Gastroesophageal sphincter (tissue), 4 donors: ENCODE data around the gene DNAJC24. TPM values are rescaled to one million over a fixed set of nuclear protein-coding genes. Genes with fewer than 3 reads are reported as not detected.

Source experiments
- ATAC-seq: fragments of 150-250 bp; one replicate; pipeline ENCODE4 v1.9.1; 2016; ENCODE audit warnings: mild to moderate bottlenecking, moderate library complexity
- H3K27ac ChIP-seq, 4 donors: fragments of 200-600 bp; sonication (generic) in 3 of 4; 1 replicate in 3 of 4; 2 replicates in 1 of 4; pipeline ENCODE4 v1.5.1; 2016 to 2019
- H3K27me3 ChIP-seq: fragments of 200-600 bp; sonication (generic); one replicate; pipeline ENCODE4 v1.5.1; 2019
- H3K36me3 ChIP-seq, 2 donors: fragments of 200-600 bp; sonication (generic); one replicate each; pipeline ENCODE4 v1.5.1; 2019; ENCODE audit warnings: control low read depth in 1 of 2
- H3K4me1 ChIP-seq, 3 donors: fragments of 200-600 bp; sonication (generic); 1 replicate in 2 of 3; 2 replicates in 1 of 3; pipeline ENCODE4 v1.5.1; 2016 to 2019; ENCODE audit warnings: control low read depth in 2 of 3
- H3K4me3 ChIP-seq, 2 donors: fragments of 200-600 bp; sonication (generic); one replicate each; pipeline ENCODE4 v1.5.1; 2019; ENCODE audit warnings: mild to moderate bottlenecking in 1 of 2, moderate library complexity in 1 of 2
- H3K9me3 ChIP-seq, 3 donors: fragments of 200-600 bp; sonication (generic); one replicate each; pipeline ENCODE4 v1.5.1; 2017 to 2019; ENCODE audit warnings: control low read depth in 2 of 3
- EP300 ChIP-seq: sonication (generic); formaldehyde crosslinking; IDR thresholded peaks from one replicate; pipeline ENCODE4 v1.6.1; 2017; ENCODE audit warnings: antibody characterized with exemption, mild to moderate bottlenecking
- POLR2A ChIP-seq, 2 donors: fragments of 450-650 bp; IDR thresholded peaks; one replicate each; pipeline ENCODE4 v1.6.1; 2017; ENCODE audit warnings: antibody characterized with exemption in 2 of 2, mild to moderate bottlenecking in 2 of 2, moderate library complexity in 1 of 2
- POLR2AphosphoS5 ChIP-seq: sonication (generic); formaldehyde crosslinking; IDR thresholded peaks from one replicate; pipeline ENCODE4 v1.6.1; 2017; ENCODE audit warnings: antibody characterized with exemption
- WGBS, 2 donors: methylation state at CpG; one replicate each; pipeline ENCODE4 v1.1.5; 2018; ENCODE audit warnings: low coverage in 1 of 2; 5-methylcytosine and 5-hydroxymethylcytosine counted together
- total RNA-seq, 4 donors: library from RNA; depleted of rRNA; stranded (reverse); fragments of >200 nt; gene quantifications; one replicate each; pipeline ENCODE4 v1.1.0, GENCODE V29; 2016
- TF ChIP-seq, protein P1 (sequence below), 4 experiments: fragments of 200-600 bp in 2 of 4; fragments of 450-650 bp in 2 of 4; sonication (generic) in 1 of 4; IDR thresholded peaks; one replicate each; pipeline ENCODE4 v1.5.1; 2017 to 2019; ENCODE audit warnings: antibody characterized with exemption in 4 of 4, mild to moderate bottlenecking in 2 of 4, moderate library complexity in 2 of 4

Gene DNAJC24
- total RNA-seq, 4 donors from 2014 or later: 17.1 to 25.2 (median 18.6) TPM

DNA sequence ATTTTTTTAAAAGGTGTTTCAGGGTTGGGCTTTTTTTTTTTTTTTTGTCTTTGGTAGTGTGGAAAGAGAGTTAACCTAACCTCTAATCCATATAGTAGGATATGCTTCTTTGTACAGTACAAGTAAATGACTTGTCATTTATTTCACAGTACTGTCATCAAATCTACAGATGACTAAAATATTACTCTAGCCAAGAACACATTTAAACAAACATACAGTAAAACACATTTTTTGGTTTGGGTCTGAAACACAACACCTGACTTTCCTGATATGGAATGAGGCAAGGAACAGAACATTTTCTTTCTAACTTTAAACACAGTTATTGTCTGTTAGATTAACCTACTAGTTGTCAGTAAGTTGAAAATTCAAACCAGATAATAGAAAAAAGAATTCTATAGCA lies 71.6 kb downstream of the DNAJC24 start:
- Histone ChIP-seq H3K4me1 (no peaks in the 10 kb centered on the region), H3K4me3 (no peak overlapping the region), H3K27ac (no peak overlapping the region), H3K36me3 (no peaks in the 10 kb centered on the region), H3K27me3 (no peaks in the 10 kb centered on the region), H3K9me3 (no peaks in the 10 kb centered on the region)
- TF ChIP-seq POLR2AphosphoS5: no peak
- TF ChIP-seq POLR2A (IDR thresholded peaks at IDR 0.05): no peak
- TF ChIP-seq EP300: no peak
- TF ChIP-seq, protein P1, sequence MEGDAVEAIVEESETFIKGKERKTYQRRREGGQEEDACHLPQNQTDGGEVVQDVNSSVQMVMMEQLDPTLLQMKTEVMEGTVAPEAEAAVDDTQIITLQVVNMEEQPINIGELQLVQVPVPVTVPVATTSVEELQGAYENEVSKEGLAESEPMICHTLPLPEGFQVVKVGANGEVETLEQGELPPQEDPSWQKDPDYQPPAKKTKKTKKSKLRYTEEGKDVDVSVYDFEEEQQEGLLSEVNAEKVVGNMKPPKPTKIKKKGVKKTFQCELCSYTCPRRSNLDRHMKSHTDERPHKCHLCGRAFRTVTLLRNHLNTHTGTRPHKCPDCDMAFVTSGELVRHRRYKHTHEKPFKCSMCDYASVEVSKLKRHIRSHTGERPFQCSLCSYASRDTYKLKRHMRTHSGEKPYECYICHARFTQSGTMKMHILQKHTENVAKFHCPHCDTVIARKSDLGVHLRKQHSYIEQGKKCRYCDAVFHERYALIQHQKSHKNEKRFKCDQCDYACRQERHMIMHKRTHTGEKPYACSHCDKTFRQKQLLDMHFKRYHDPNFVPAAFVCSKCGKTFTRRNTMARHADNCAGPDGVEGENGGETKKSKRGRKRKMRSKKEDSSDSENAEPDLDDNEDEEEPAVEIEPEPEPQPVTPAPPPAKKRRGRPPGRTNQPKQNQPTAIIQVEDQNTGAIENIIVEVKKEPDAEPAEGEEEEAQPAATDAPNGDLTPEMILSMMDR (IDR thresholded peaks at IDR 0.05): no peak
- no peak for ATAC-seq

DNA sequence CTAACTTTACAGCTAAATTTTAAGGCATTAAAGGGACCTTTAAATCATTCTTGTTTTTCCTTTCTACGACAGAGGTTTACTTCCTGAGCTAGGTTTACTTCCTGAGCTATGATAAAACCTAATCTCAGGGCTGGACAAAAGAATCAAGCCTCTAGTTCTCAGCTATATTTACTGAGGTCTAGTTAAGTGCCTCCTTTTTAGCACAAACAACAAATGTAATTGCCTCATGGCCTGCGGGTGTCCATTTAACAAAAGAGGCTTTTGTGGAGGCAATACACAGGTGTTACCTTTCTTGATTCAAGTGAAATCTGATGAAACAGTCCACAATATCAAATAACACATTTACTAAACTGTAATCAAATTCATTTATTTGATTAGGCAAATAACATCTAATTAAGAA lies 72.4 kb downstream of the DNAJC24 start:
- Histone ChIP-seq H3K27me3 (no peaks in the 10 kb centered on the region), H3K4me3 (no peak overlapping the region), H3K4me1 (no peaks in the 10 kb centered on the region), H3K27ac (no peak overlapping the region), H3K36me3 (no peaks in the 10 kb centered on the region), H3K9me3 (no peaks in the 10 kb centered on the region)
- TF ChIP-seq EP300: no peak
- no peak for TF ChIP-seq POLR2AphosphoS5
- 58% methylated on average over 2 of the region's 2 CpGs for WGBS, 2 donors
- no peak for ATAC-seq

DNA sequence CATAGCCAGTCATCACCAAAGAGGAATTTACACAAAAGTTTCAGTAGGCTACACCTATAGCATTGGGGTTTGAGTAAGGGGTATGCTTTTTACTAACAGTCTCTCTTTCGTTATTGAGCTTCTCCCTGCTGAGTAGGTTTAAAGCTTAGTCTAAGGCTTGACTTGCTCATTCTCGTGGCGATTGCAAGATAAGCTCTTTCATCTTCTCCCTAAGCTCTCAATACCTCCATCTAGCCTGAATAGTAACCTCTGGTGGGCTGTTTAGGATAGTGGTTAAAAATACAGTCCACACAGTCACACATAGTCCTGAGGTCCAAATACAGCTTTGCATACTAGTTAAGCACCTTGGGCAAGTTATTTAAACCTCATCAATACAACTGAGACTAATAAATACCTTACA lies 74.1 kb downstream of the DNAJC24 start:
- 87 to 93% methylated on average over 2 to 3 of the region's 3 CpGs for WGBS, 2 donors
- Histone ChIP-seq H3K27me3 (no peaks in the 10 kb centered on the region), H3K4me3 (no peak overlapping the region), H3K4me1 (no peaks in the 10 kb centered on the region), H3K27ac (no peak overlapping the region), H3K9me3 (no peaks in the 10 kb centered on the region), H3K36me3 (peaks cover 0 to 6% of the 10 kb centered on the region in 2 donors)
- ATAC-seq: no peak
- no peak for TF ChIP-seq EP300
- TF ChIP-seq, protein P1 (IDR thresholded peaks at IDR 0.05): no peak
- TF ChIP-seq POLR2A (IDR thresholded peaks at IDR 0.05): no peak
- TF ChIP-seq POLR2AphosphoS5: no peak

DNA sequence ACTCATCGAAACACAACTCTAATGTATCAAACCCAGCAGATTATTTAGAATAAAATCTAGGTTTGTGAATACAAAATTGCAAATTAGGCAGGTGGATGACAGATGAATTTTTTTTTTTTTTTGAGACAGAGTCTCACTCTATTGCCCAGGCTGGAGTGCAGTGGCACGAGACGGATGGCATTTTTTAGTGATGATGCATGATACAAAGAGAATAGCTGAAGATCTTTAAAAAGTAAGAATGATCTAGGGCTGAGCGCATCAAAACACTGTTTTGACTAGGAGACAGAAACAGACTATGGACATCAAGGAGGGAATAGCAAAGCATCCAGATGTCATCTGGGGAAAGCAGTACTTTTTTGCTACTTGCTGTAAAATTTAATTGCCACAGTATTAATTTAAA lies 76.0 kb downstream of the DNAJC24 start:
- no peak overlapping the region for H3K27ac ChIP-seq
- WGBS, 2 donors: 96 to 98% methylated on average over 4 of the region's 4 CpGs
- no peak for TF ChIP-seq POLR2A (IDR thresholded peaks at IDR 0.05)
- TF ChIP-seq EP300: no peak
- no peak for TF ChIP-seq POLR2AphosphoS5
- TF ChIP-seq, protein P1 (IDR thresholded peaks at IDR 0.05): no peak
- ATAC-seq: no peak
- H3K27me3 ChIP-seq: no peaks in the 10 kb centered on the region
- no peaks in the 10 kb centered on the region for H3K9me3 ChIP-seq
- H3K36me3 ChIP-seq: peaks cover 0 to 6% of the 10 kb centered on the region in 2 donors
- no peaks in the 10 kb centered on the region for H3K4me1 ChIP-seq
- no peak overlapping the region for H3K4me3 ChIP-seq

DNA sequence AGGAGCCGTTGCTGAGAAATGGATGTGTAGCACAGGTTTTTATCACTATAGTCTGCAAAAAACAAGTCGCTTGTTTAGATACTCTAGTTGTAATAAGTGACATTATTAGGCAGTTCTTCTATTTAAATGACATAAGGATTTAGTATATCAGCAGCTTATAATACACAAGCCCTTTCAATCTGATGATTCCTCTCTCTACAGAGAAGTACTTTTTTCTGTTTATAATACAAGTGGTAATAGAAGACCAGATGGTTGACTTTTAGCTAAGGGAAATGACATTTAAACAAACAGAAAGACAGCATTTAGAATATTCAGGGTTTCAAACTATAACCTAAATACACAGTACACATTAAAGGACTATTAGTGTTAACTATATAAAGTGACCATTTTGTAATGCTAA lies 79.4 kb downstream of the DNAJC24 start:
- H3K4me1 ChIP-seq: no peaks in the 10 kb centered on the region

More for the DNA sequence above, 79.4 kb downstream of the DNAJC24 start:
- H3K27me3 ChIP-seq: no peaks in the 10 kb centered on the region
- no peaks in the 10 kb centered on the region for H3K9me3 ChIP-seq
- H3K36me3 ChIP-seq: peaks cover 0 to 18% of the 10 kb centered on the region in 2 donors
- no peak for ATAC-seq
- no peak overlapping the region for H3K27ac ChIP-seq
- WGBS, 2 donors: 38 to 60% methylated on average over 2 of the region's 2 CpGs
- no peak overlapping the region for H3K4me3 ChIP-seq
- TF ChIP-seq POLR2AphosphoS5 (no peak), EP300 (no peak), POLR2A (IDR thresholded peaks at IDR 0.05) (no peak)
- TF ChIP-seq, protein P1 (IDR thresholded peaks at IDR 0.05): no peak
